IMR-90 (cell line): Measurements from ENCODE around the gene SELENOS. TPM values are rescaled to one million over a fixed set of nuclear protein-coding genes. Genes with fewer than 3 reads are reported as not detected.

Experiments
- ATAC-seq: fragments of 200-7000 bp; cut with Tn5 transposase; 2 replicates; pipeline ENCODE4 v1.9.1; 2020; ENCODE audit warnings: low read depth, mild to moderate bottlenecking, moderate library complexity
- BruUV-seq: library from RNA; stranded (reverse); fragments of 400-500 nt; replicated peaks from 2 replicates; lab custom pipeline; 2021; lab: Mats Ljungman, UMichigan
- CTCF ChIA-PET: fragments of 300-600 bp; formaldehyde crosslinking; extraction: SDS; loops from one replicate; lab custom pipeline; 2021; ENCODE audit warnings: antibody characterized with exemption; lab: Yijun Ruan, JAX
- POLR2A ChIA-PET: fragments of 300-600 bp; sonication (Branson Sonifier 250); formaldehyde crosslinking; loops from one replicate; lab custom pipeline; 2022; ENCODE audit warnings: antibody characterized with exemption; ENCODE audit not compliant: unreplicated experiment; lab: Charles Lee
- DNase-seq: peaks from one replicate; pipeline ENCODE4 v3.0.0; 2013
- H2AFZ ChIP-seq: replicated peaks from 2 replicates; pipeline ENCODE3; 2013; ENCODE audit warnings: low read length, mild to moderate bottlenecking; ENCODE audit not compliant: poor library complexity
- H2AK5ac ChIP-seq: 2 replicates; pipeline ENCODE4 v1.6.1; 2013; ENCODE audit warnings: low read depth, low read length, inconsistent platforms
- H2AK9ac ChIP-seq: replicated peaks from 2 replicates; pipeline ENCODE3; 2013; ENCODE audit warnings: mild to moderate bottlenecking, low read depth, low read length, moderate library complexity; ENCODE audit not compliant: poor library complexity
- H2BK120ac ChIP-seq: 2 replicates; pipeline ENCODE4 v1.6.1; 2013; ENCODE audit warnings: low read depth, low read length, inconsistent platforms
- H2BK15ac ChIP-seq: 3 replicates; pipeline ENCODE4 v1.6.1; 2013; ENCODE audit warnings: low read depth, low read length, inconsistent platforms
- H2BK20ac ChIP-seq: 2 replicates; pipeline ENCODE4 v1.6.1; 2013; ENCODE audit warnings: low read depth, mild to moderate bottlenecking, inconsistent platforms, low read length, moderate library complexity
- H2BK5ac ChIP-seq: 2 replicates; pipeline ENCODE4 v1.6.1; 2013; ENCODE audit warnings: mild to moderate bottlenecking, low read depth, low read length, inconsistent platforms; ENCODE audit not compliant: poor library complexity, severe bottlenecking
- H3K14ac ChIP-seq: replicated peaks from 2 replicates; pipeline ENCODE4 v1.6.1; 2013; ENCODE audit warnings: low read depth, low read length, inconsistent platforms
- H3K18ac ChIP-seq: 2 replicates; pipeline ENCODE4 v1.6.1; 2013; ENCODE audit warnings: low read depth, low read length, control low read depth
- H3K23ac ChIP-seq: 2 replicates; pipeline ENCODE4 v1.6.1; 2013; ENCODE audit warnings: low read depth, low read length, inconsistent platforms
- H3K27ac ChIP-seq: 2 replicates; pipeline ENCODE4 v1.5.1; 2013; ENCODE audit warnings: mild to moderate bottlenecking, control low read depth, low read length; ENCODE audit not compliant: insufficient read depth
- H3K27me3 ChIP-seq: 2 replicates; pipeline ENCODE4 v1.6.1; 2013; ENCODE audit warnings: low read length; ENCODE audit not compliant: control insufficient read depth, insufficient read depth
- H3K36me3 ChIP-seq: 2 replicates; pipeline ENCODE4 v1.6.1; 2013; ENCODE audit warnings: low read length, mixed read lengths; ENCODE audit not compliant: control insufficient read depth, insufficient read depth
- H3K4ac ChIP-seq: 2 replicates; pipeline ENCODE4 v1.6.1; 2013; ENCODE audit warnings: low read depth, low read length, inconsistent platforms
- H3K4me1 ChIP-seq: 2 replicates; pipeline ENCODE4 v1.6.1; 2013; ENCODE audit warnings: low read length, mixed read lengths; ENCODE audit not compliant: control insufficient read depth, insufficient read depth
- H3K4me2 ChIP-seq: 2 replicates; pipeline ENCODE4 v1.6.1; 2013; ENCODE audit warnings: low read depth, mild to moderate bottlenecking, control low read depth, low read length, moderate library complexity
- H3K4me3 ChIP-seq: 2 replicates; pipeline ENCODE4 v1.5.1; 2013; ENCODE audit warnings: low read depth, mild to moderate bottlenecking, control low read depth, low read length, moderate library complexity; ENCODE audit not compliant: insufficient read depth
- H3K56ac ChIP-seq: 2 replicates; pipeline ENCODE4 v1.6.1; 2013; ENCODE audit warnings: low read length, inconsistent platforms; ENCODE audit not compliant: insufficient read depth; ENCODE audit errors: extremely low read depth
- H3K79me1 ChIP-seq, 2 experiments: 2 replicates each; pipeline ENCODE4 v1.6.1; 2013; ENCODE audit warnings: low read length in 2 of 2, inconsistent platforms in 1 of 2, low read depth in 1 of 2
- H3K9ac ChIP-seq: 2 replicates; pipeline ENCODE4 v1.6.1; 2013; ENCODE audit warnings: low read depth, low read length, control low read depth
- H3K9me1 ChIP-seq: 2 replicates; pipeline ENCODE4 v1.6.1; 2013; ENCODE audit warnings: low read length, inconsistent platforms; ENCODE audit not compliant: insufficient read depth
- H3K9me3 ChIP-seq: 2 replicates; pipeline ENCODE4 v1.6.1; 2013; ENCODE audit warnings: low read length; ENCODE audit not compliant: control insufficient read depth, insufficient read depth
- H4K20me1 ChIP-seq: 2 replicates; pipeline ENCODE4 v1.6.1; 2013; ENCODE audit warnings: low read length, inconsistent platforms; ENCODE audit not compliant: insufficient read depth
- H4K5ac ChIP-seq: 2 replicates; pipeline ENCODE4 v1.6.1; 2013; ENCODE audit warnings: mild to moderate bottlenecking, low read depth, low read length, control low read depth
- H4K8ac ChIP-seq, 2 experiments: 2 replicates each; pipeline ENCODE4 v1.6.1; 2013; ENCODE audit warnings: low read depth in 2 of 2, low read length in 2 of 2, control low read depth in 1 of 2, inconsistent platforms in 1 of 2
- H4K91ac ChIP-seq: 2 replicates; pipeline ENCODE4 v1.6.1; 2013; ENCODE audit warnings: low read depth, low read length, inconsistent platforms; ENCODE audit not compliant: insufficient read depth
- BHLHE40 ChIP-seq: fragments of 150-350 bp; IDR thresholded peaks from 2 replicates; pipeline ENCODE4 v1.6.1; 2016; ENCODE audit warnings: mild to moderate bottlenecking, low read depth, low read length
- CTCF ChIP-seq: conservative IDR thresholded peaks from 2 replicates; pipeline ENCODE4 v1.5.1; 2012; ENCODE audit warnings: mild to moderate bottlenecking, low read depth, low read length, improper control_type of control experiment
- MAFK ChIP-seq: IDR thresholded peaks from 2 replicates; pipeline ENCODE4 v1.6.1; 2012; ENCODE audit warnings: low read depth, low read length, improper control_type of control experiment
- RAD21 ChIP-seq: IDR thresholded peaks from 2 replicates; pipeline ENCODE4 v1.6.1; 2012; ENCODE audit warnings: low read length, improper control_type of control experiment
- SMC3 ChIP-seq: fragments of 150-350 bp; IDR thresholded peaks from 2 replicates; pipeline ENCODE4 v1.6.1; 2016; ENCODE audit warnings: low read depth, mild to moderate bottlenecking, antibody characterized with exemption, low read length, moderate library complexity
- WGBS, 2 experiments: methylation state at CpG; one replicate each; pipeline versions ENCODE4 v1.1.5 to v1.1.7; 2013; ENCODE audit warnings: missing lambda C conversion rate in 2 of 2; ENCODE audit not compliant: insufficient read length in 1 of 2; ENCODE audit errors: extremely low coverage in 2 of 2; 5-methylcytosine and 5-hydroxymethylcytosine counted together
- dilution Hi-C: fragments of 300-500 bp; cut with HindIII; formaldehyde crosslinking; loops from one replicate; pipeline ENCODE4 v1.14.3; 2018; ENCODE audit warnings: low sequenced_read_pairs; ENCODE audit not compliant: unreplicated experiment
- in situ Hi-C: fragments of 300-500 bp; cut with MboI; formaldehyde crosslinking; loops from 3 replicates; pipeline ENCODE4 v1.14.3; 2019; ENCODE audit warnings: low sequenced_read_pairs, inconsistent platforms, mixed read lengths
- intact Hi-C: fragments of 100-400 bp; cut with micrococcal nuclease; formaldehyde crosslinking; loops from 2 replicates; pipeline ENCODE4 v1.10.0; 2022
- polyA plus RNA-seq, 3 experiments: library from polyadenylated mRNA; depleted of rRNA; stranded (reverse); fragments of >200 nt; gene quantifications; 2 replicates each; pipeline ENCODE4 v1.2.3, GENCODE V29; 2012; ENCODE audit warnings: low replicate concordance in 1 of 3
- total RNA-seq: library from RNA; depleted of rRNA; stranded (reverse); fragments of >200 nt; gene quantifications from 2 replicates; pipeline ENCODE4 v1.2.3, GENCODE V29; 2012
- TF ChIP-seq, protein P1 (sequence below): fragments of 150-350 bp; IDR thresholded peaks from 2 replicates; pipeline ENCODE4 v1.6.1; 2017; ENCODE audit warnings: mild to moderate bottlenecking, antibody characterized with exemption, low read length, low read depth

The SELENOS gene
- total and polyA plus RNA-seq, 2 of the 4 experiments (the other 2 are of a cell fraction), result 39.8 to 77.1 TPM

- no CpG with 5 or more reads among the region's 7 CpGs for WGBS, 2 experiments
- Histone ChIP-seq H4K8ac (no peak overlapping the region), H3K4me2 (no peak overlapping the region), H2AK5ac (no peak overlapping the region), H2BK5ac (no peak overlapping the region), H4K20me1 (no peaks in the 10 kb centered on the region), H3K9me3 (no peaks in the 10 kb centered on the region), H3K4ac (no peak overlapping the region), H3K18ac (no peak overlapping the region), H3K4me3 (no peak overlapping the region), H3K27me3 (peaks cover 28% of the 10 kb centered on the region), H2BK15ac (no peak overlapping the region), H2BK20ac (no peak overlapping the region), H3K9me1 (no peaks in the 10 kb centered on the region), H4K91ac (no peak overlapping the region), H3K9ac (no peak overlapping the region), H3K27ac (no peak overlapping the region), H2AK9ac (no peak overlapping the region), H3K4me1 (no peaks in the 10 kb centered on the region), H3K36me3 (no peaks in the 10 kb centered on the region), H2AFZ (peak overlapping the region; percentile 32), H3K56ac (no peak overlapping the region), H3K23ac (no peak overlapping the region), H3K14ac (no peak overlapping the region), H4K5ac (no peak overlapping the region), H2BK120ac (no peak overlapping the region), H3K79me1 (no peaks in the 10 kb centered on the region)
- intact Hi-C loops (no loop called here), in situ Hi-C loops (no loop called here), dilution Hi-C loops (no loop called here)
- no TSS peak for BruUV-seq
- POLR2A ChIA-PET, result no interaction called here
- DNase-seq, result no peak
- CTCF ChIA-PET, result no interaction called here
- no peak for ATAC-seq
- TF ChIP-seq BHLHE40 (no peak), SMC3 (no peak), CTCF (no peak), MAFK (no peak), RAD21 (no peak)
- TF ChIP-seq, protein P1, sequence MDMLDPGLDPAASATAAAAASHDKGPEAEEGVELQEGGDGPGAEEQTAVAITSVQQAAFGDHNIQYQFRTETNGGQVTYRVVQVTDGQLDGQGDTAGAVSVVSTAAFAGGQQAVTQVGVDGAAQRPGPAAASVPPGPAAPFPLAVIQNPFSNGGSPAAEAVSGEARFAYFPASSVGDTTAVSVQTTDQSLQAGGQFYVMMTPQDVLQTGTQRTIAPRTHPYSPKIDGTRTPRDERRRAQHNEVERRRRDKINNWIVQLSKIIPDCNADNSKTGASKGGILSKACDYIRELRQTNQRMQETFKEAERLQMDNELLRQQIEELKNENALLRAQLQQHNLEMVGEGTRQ, result no peak
Observed at GRCh38 chr15:101310161-101310480, 32.8 kb upstream of the SELENOS start.
